Amniotic epithelial cell (primary cell): ENCODE measurements around the gene LIN54.

Experiments
- DNase-seq: peaks from one replicate; pipeline ENCODE4 v3.0.0-alpha.2; 2010; ENCODE audit warnings: low read depth

Gene LIN54

DNA sequence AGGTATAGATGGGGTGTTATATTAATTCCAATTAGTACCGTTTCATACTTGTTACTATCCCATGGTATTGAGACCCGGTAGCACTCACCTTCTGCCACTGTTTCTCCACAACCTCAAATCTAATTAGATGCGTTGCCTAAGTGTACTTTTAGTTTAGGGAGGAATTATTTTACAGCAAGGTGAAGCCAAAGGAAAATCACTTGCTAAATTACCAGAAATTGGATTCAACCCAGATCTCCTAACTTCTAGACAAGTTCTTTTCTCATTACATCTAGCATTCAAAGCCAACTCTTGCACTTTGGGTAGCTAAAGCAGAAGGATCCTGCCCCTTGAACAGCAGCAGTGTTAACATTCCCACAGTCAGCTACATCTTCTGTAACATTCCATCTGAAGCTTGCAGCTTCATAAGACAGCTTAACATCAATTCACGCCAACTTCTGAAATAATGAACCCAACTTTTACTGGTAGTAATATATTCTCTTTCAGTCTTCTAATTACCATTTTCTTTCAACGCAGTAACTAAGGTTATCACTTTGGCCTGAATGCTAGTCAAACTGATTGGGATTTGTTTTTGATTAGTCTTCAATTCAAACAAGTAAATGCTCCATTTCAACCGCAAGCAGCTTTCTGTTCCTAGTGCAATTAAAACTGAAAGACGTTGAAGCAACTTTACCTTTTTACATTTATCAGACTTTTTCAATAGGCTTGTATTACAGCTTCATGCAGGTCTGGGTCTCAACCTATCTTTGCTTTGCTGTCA is 118.7 kb downstream of the LIN54 start:
- no peak for DNase-seq

DNA sequence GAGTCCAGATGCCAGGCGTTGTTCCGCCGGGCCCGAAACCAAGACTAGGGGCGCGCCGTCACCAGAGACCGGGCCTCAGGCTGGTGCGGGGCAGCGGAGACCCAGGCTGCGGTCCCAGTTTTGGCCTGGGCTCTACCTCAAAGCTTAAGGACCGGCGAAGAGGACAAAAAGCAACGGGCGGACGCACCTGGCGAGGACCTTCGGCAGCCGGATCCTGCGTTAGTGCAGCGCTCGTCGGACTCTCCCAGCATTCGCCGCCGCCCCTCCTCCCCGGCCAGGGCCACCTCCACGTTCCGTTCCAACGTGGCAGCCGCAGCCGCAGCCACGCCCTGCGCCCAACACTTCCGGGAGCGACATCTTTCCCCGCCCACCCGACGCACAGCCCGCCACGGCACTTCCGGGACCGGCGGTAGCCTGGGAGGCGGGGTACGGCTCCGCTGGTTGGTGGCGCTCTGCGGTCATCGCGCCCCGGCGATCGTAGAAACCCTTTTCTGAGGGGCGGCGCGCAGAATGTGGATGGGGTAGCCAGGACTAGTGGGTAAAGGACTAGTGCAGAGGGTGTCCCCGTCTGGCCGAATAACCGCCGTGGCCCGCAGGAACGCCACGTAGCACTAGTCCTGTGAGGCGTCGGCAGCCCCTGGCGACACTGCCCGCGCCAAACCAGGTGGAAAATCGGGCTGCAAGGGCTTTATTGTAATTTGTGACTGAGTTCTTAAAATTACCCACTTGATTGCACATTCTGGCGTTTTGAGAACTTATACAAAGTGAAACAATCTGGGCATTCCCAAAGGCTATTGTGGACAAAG is 119.5 kb downstream of the LIN54 start, which contains the start of gene SEC31A:
SEC31A (minus strand) TSS at position 253 of the 806 bp plus-strand sequence. CDS start 9,217 bp downstream, outside the sequence.
- peak; percentile 86 for DNase-seq

DNA sequence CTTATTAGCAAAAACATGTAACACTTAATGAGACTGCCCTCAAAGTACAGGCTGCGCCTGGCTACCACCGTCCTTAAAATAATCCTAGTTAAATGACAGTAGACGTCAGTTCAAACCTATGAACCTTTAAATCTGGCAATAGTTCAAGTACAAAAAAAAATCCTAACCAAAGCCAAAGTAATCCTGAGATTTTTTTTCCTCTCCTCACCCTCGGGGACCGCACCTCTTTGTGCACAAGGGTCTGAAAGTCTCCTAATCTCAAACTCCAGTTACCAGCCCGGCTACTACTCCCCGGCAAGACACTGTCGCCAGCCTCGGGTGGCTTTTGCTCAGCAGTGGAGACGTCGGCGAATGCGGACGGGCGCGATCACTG is 120.1 kb downstream of the LIN54 start:
- DNase-seq = no peak

DNA sequence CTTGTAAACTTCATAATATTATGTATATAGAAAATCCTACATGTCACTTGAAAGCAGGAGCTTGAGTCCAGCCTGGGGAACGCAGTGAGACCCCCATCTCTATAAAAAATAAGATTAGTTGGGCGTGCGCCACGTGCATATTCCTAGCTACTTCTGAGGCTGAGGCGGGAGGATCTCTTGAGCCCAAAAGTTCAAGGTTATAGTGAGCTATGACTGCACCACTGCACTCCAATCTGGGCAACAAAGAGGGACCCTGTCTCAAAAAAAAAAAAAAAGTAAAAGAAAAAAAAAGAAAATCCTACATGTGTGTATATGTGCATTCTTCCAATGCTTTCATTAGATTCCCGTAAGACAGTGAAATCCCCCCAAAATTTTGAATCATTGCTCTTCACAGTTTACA is 121.3 kb downstream of the LIN54 start:
- DNase-seq = no peak

DNA sequence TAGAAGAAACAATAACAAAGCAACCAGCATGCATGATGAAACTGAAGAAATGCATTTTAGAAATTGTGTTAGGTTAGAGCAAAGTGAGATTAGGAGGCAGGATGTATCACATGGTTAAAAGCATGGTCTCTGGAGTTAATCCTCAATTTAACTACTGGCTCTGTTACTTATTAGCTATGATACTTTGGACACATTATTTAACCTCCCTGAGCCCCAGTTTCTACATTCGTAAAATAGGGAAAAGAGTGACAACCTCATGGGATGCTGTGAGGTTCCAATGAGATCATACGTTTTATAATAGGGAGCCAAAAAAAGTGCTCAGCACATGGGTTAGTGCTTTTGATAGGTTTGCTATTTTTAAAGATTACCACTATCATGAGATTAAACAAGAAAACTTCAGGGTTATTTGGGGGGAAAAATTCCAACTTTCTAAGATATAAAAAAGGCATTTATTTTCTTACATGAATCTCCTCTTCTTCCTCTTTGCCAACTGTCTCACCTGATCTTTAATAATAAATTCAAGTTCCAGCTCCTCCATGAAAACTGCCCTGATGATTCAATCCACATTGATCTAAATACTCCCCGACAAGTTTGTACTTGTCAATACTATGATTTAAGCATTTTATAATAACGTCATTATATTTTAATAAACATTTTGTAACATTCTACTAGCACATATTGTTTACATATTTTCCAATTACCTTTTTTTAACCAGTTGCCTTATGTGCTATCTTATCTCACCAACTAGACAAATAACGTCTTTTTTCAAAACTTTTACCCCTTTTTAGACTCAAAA is 124.3 kb downstream of the LIN54 start:
- no peak for DNase-seq

DNA sequence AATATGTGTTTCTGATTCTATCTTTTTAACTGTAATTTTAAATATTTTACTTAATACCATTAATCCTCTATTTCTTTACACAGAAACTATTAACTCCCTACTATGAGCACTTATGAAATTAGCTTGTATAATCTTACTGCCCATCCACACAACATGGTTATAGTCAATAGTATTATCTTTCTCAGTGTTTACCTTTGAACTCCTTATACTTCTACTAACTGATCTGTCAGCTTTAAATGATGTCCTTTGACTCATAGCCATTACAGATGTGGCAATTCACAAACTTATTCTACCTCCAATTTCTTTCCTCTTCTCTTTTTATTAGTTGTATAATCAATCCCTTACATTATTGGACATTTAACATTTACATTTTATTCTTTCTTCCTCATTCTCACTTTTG is 125.2 kb downstream of the LIN54 start:
- peak; percentile 35 for DNase-seq
